Common myeloid progenitor, CD34-positive (primary cell): ENCODE measurements around the gene EHD1.

ENCODE experiments used
- CTCF ChIA-PET: fragments of 350-600 bp; sonication (Branson Sonifier 250); formaldehyde crosslinking; loops from one replicate; lab custom pipeline; 2021; ENCODE audit warnings: antibody characterized with exemption; lab: Charles Lee
- POLR2A ChIA-PET: fragments of 350-600 bp; sonication (Branson Sonifier 250); formaldehyde crosslinking; loops from one replicate; lab custom pipeline; 2021; ENCODE audit warnings: antibody characterized with exemption; lab: Charles Lee
- DNase-seq, 3 donors: peaks; one replicate each; pipeline versions ENCODE4 v3.0.0 to v3.0.0-alpha.2; 2013
- H3K27ac ChIP-seq, 2 experiments: 1 replicate in 1 of 2; 2 replicates in 1 of 2; pipeline ENCODE4 v1.7.0; 2013; ENCODE audit warnings: inconsistent platforms in 2 of 2, low read length in 2 of 2, mild to moderate bottlenecking in 2 of 2, low read depth in 1 of 2, moderate library complexity in 1 of 2; ENCODE audit not compliant: severe bottlenecking in 2 of 2, insufficient read depth in 1 of 2, poor library complexity in 1 of 2
- H3K27me3 ChIP-seq, 5 experiments: replicated peaks in 2 of 5; 1 replicate in 3 of 5; 2 replicates in 2 of 5; pipeline versions ENCODE4 v1.6.1 to v1.7.0; 2013; ENCODE audit warnings: low read length in 4 of 5, mild to moderate bottlenecking in 2 of 5, moderate library complexity in 2 of 5, inconsistent platforms in 1 of 5; ENCODE audit not compliant: insufficient read depth in 5 of 5, control insufficient read depth in 4 of 5
- H3K36me3 ChIP-seq, 4 experiments: 1 replicate in 2 of 4; 2 replicates in 2 of 4; pipeline versions ENCODE4 v1.6.1 to v1.7.0; 2013; ENCODE audit warnings: low read length in 3 of 4, control low read depth in 1 of 4, mild to moderate bottlenecking in 1 of 4; ENCODE audit not compliant: control insufficient read depth in 4 of 4, insufficient read depth in 4 of 4
- H3K4me1 ChIP-seq, 4 experiments: 1 replicate in 3 of 4; 2 replicates in 1 of 4; pipeline versions ENCODE4 v1.6.1 to v1.7.1; 2013; ENCODE audit warnings: low read length in 3 of 4, mild to moderate bottlenecking in 3 of 4, control low read depth in 1 of 4, inconsistent platforms in 1 of 4, moderate library complexity in 1 of 4; ENCODE audit not compliant: control insufficient read depth in 4 of 4, insufficient read depth in 4 of 4; ENCODE audit errors: control extremely low read depth in 1 of 4
- H3K4me3 ChIP-seq, 7 experiments: 1 replicate in 4 of 7; 2 replicates in 3 of 7; pipeline versions ENCODE4 v1.5.1 to v1.7.0; 2013; ENCODE audit warnings: mild to moderate bottlenecking in 7 of 7, low read length in 6 of 7, moderate library complexity in 6 of 7, inconsistent platforms in 2 of 7, low read depth in 2 of 7, control low read depth in 1 of 7; ENCODE audit not compliant: insufficient read depth in 4 of 7, control insufficient read depth in 1 of 7; ENCODE audit errors: extremely low read depth in 1 of 7
- H3K9me3 ChIP-seq, 5 experiments: 1 replicate in 4 of 5; 2 replicates in 1 of 5; pipeline versions ENCODE4 v1.6.1 to v1.7.1; 2013; ENCODE audit warnings: low read length in 4 of 5, mild to moderate bottlenecking in 2 of 5, inconsistent platforms in 1 of 5, low read depth in 1 of 5, moderate library complexity in 1 of 5; ENCODE audit not compliant: control insufficient read depth in 4 of 5, insufficient read depth in 2 of 5; ENCODE audit errors: control extremely low read depth in 1 of 5
- WGBS: methylation state at CpG from one replicate; pipeline ENCODE4 v1.1.5; 2013; ENCODE audit not compliant: insufficient coverage; 5-methylcytosine and 5-hydroxymethylcytosine counted together

EHD1 gene

DNA sequence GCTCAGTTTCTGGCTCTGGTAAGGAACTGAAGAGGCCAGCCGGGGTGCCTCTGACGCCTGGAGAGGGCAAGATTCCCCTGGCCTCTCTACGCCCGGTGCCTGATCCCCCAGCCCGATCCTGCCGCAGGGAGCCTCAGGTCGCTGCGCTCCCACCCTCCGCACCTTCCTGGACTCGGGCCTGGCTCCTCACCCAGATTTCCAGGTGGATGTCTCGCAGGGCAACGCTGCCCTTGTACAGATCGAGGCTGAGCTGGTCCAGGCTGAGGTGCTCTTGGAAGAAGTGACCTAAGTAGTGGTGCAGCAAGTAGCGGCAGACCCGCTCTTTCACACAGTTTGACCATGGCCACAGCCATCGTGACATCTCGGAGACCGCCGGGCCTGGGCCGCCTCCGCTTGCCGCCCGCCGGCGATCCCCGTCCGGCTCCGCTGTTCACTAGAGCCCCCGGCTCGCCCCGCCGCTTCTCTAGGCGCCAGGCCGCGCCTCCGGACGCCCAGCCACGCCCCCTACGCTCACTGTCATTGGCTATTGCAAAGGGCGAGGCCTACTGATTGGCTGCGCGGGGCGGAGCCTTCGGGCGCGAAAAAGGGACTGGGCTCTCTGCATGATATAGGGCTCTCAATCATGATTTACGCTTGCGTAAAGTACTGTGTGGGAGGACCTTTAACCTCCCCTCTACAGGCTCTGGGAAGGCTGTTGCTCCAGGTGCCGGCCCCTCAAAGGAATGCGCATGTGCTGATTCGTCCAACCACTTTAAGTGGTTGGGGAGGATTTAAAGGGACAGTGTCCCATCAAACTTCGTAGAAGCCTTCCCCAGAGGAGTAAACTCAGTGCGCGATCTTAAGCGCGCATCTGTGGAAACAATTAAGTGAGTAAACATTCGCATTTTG lies 38.6 kb upstream of the EHD1 start, which contains the start of gene ATG2A:
Gene ATG2A, minus strand, starts transcription at position 435 of the 888 bp plus-strand sequence. Its CDS starts 74 bp downstream, at position 361.
- POLR2A ChIA-PET = no interaction called here
- no peaks in the 10 kb centered on the region for H3K27me3 ChIP-seq
- peaks cover 2 to 22% (median 18%) of the 10 kb centered on the region in 4 experiments for H3K36me3 ChIP-seq
- under 1% methylated on average over 48 of the region's 57 CpGs for WGBS
- peaks cover 6 to 38% (median 27%) of the 10 kb centered on the region in 4 experiments for H3K4me1 ChIP-seq
- DNase-seq = peak; percentile 99 to 100 (median 100)
- H3K27ac ChIP-seq = peak within 1 kb of the TSS; percentile 79 to 92
- H3K4me3 ChIP-seq = peak within 1 kb of the TSS; percentile 77 to 99 (median 92)
- no peaks in the 10 kb centered on the region for H3K9me3 ChIP-seq
- CTCF ChIA-PET = interaction anchor here (0.6 to 1.6 kb wide), 9 partner anchors 20 to 301 kb away, joined by 3 to 5 read pairs (median 3); partner anchors contain the start of genes BATF2 and SF1

DNA sequence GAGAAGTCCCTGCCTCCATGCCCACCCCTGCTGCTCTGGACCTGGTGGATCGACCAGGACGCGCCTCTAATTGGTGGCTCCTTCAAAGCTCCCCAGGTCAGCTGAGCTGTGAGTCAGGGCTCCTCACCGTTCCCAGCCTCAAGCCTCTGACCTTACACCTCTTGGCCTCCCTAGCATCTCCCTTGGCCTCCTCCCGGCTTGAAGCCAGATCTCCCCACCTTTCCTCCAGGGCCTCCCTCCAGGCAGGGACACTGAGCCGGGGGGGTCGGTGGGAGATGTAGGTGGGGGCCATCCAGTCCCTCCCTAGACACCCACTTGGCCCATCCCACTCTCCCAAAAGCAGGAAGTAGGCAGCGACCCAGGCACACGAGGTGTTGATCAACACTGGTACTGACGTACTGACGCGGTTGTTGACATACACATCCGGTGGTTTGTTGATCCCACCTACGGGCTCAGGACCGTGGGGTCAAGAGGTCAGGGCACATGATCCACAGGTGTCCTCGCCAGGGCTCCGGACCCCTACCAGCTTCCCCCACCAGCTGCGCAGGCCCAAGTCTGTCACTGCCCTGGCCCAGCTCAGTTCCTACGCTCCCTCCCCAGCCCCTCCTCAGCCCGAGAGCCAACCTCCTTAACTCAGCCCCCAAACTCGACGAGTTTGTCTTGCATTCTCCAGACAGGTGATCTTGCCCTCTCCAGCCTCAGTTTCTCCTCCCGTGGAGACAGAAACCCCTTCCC lies 37.8 kb upstream of the EHD1 start:
- no peaks in the 10 kb centered on the region for H3K9me3 ChIP-seq
- H3K36me3 ChIP-seq = peaks cover 6 to 30% (median 24%) of the 10 kb centered on the region in 4 experiments
- H3K4me3 ChIP-seq = peak overlapping the region; percentile 77 to 99 (median 92)
- peaks cover 6 to 38% (median 27%) of the 10 kb centered on the region in 4 experiments for H3K4me1 ChIP-seq
- ChIA-PET POLR2A (no interaction called here), CTCF (interaction anchor here (0.7 to 1.6 kb wide), 10 partner anchors 16 to 173 kb away, joined by 3 to 4 read pairs (median 3); no protein-coding TSS in a partner anchor)
- peak overlapping the region; percentile 79 to 92 for H3K27ac ChIP-seq
- H3K27me3 ChIP-seq = no peaks in the 10 kb centered on the region
- 14% methylated on average over 20 of the region's 23 CpGs for WGBS
- DNase-seq = peak in 1 of 3 donors; percentile 30

DNA sequence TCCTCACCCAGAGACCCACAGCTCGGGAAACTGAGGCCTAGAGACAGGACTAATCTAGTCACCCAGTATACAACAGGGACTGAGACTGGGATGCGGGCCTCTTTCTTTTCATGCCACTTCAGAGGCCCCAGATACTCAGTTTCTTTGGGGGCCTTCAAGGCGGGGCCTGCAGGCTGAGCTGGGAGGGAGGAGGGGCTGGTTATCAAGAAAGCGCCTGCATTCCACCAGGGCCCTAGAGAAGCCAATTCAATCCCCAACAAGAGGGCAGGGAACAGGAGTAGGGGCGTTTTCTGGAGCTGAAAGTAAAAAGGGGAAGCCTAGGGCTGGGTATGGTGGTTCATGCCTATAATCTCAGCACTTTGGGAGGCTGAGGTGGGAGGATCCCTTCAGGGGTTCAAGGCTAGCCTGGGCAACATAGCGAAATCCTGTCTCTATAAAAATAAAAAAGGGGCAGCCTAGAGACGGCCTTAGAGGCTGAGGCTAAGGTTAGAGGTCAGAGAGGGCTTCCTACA lies 37.0 kb upstream of the EHD1 start:
- ChIA-PET POLR2A (interaction anchor here (0.6 to 0.7 kb wide), 2 partner anchors 43 to 91 kb away, joined by 4 to 7 read pairs; no protein-coding TSS in a partner anchor), CTCF (interaction anchor here (1.0 to 1.6 kb wide), 8 partner anchors 13 to 99 kb away, joined by 3 to 4 read pairs (median 3); no protein-coding TSS in a partner anchor)
- Histone ChIP-seq H3K36me3 (peaks cover 9 to 37% (median 30%) of the 10 kb centered on the region in 4 experiments), H3K4me3 (peak overlapping the region in 5 of 7 experiments; percentile 17 to 99 (median 90)), H3K27ac (peak overlapping the region in 1 of 2 experiments; percentile 92), H3K4me1 (peaks cover 6 to 38% (median 27%) of the 10 kb centered on the region in 4 experiments), H3K27me3 (no peaks in the 10 kb centered on the region), H3K9me3 (no peaks in the 10 kb centered on the region)
- WGBS = 96% methylated on average over 3 of the region's 7 CpGs
- DNase-seq = no peak

DNA sequence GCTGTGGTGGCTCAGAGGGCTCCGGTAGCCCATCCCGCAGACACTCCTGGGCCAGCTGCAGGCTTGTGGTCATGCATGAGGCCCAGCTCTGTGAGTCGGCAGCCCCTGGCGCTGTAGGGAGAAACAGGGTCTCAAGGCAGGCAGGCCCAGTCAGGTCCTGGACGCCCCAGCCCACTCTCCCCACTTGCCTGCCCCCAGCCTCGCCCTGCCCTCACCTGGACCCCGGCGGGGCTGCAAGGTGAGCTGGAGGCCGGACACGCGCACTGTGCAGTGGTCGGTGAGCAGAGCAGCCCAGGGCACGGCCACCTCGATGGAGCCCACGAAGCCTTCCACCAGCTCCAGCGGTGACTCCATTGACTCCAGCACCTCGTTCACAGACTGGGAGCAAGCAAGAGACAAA lies 35.7 kb upstream of the EHD1 start:
- no peaks in the 10 kb centered on the region for H3K9me3 ChIP-seq
- 93% methylated on average over 17 of the region's 17 CpGs for WGBS
- no peak overlapping the region for H3K4me3 ChIP-seq
- H3K36me3 ChIP-seq = peaks cover 9 to 50% (median 38%) of the 10 kb centered on the region in 4 experiments
- no peaks in the 10 kb centered on the region for H3K27me3 ChIP-seq
- ChIA-PET CTCF (interaction anchor here (1.4 kb wide), 1 partner anchor 12 kb away, joined by 3 read pairs; no protein-coding TSS in a partner anchor), POLR2A (no interaction called here)
- no peak for DNase-seq
- no peak overlapping the region for H3K27ac ChIP-seq
- H3K4me1 ChIP-seq = peaks cover 6 to 35% (median 25%) of the 10 kb centered on the region in 4 experiments

DNA sequence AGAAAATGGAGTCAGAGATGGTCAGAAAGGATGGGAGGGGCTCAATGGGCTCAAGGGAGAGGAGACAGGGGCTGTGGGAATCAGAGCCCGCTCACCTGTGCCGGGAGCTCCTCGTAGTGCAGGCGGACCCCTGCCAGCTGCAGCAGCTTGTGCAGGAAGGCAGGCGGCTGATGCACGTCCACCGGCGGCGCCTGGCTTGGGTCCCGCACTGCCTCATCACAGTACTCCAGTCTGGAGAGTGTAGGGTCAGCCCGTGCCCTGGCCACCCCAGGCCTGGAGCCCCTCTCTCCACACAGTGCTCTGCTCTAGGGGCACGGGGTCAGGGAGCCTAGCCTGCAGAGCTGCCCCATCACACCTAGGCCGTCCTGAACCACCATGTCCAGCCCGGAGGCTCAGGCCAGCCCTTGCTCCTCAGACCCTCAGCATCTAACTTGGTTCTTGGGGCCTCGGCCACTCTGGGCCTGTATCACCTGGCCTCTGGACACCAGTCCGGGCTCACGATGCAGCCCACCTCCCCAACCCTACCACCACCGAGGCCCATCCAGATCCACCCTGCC lies 34.8 kb upstream of the EHD1 start:
- no peaks in the 10 kb centered on the region for H3K9me3 ChIP-seq
- WGBS = 96% methylated on average over 15 of the region's 18 CpGs
- no peak overlapping the region for H3K27ac ChIP-seq
- ChIA-PET POLR2A (interaction anchor here (1.2 kb wide), 1 partner anchor 168 kb away, joined by 3 read pairs; no protein-coding TSS in a partner anchor), CTCF (interaction anchor here (0.6 to 2.0 kb wide), 4 partner anchors 12 to 83 kb away, joined by 3 to 7 read pairs (median 4); partner anchors contain the start of gene BATF2)
- peaks cover 11 to 59% (median 41%) of the 10 kb centered on the region in 4 experiments for H3K36me3 ChIP-seq
- H3K27me3 ChIP-seq = no peaks in the 10 kb centered on the region
- H3K4me1 ChIP-seq = peaks cover 6 to 26% (median 21%) of the 10 kb centered on the region in 4 experiments
- H3K4me3 ChIP-seq = no peak overlapping the region
- DNase-seq = no peak

DNA sequence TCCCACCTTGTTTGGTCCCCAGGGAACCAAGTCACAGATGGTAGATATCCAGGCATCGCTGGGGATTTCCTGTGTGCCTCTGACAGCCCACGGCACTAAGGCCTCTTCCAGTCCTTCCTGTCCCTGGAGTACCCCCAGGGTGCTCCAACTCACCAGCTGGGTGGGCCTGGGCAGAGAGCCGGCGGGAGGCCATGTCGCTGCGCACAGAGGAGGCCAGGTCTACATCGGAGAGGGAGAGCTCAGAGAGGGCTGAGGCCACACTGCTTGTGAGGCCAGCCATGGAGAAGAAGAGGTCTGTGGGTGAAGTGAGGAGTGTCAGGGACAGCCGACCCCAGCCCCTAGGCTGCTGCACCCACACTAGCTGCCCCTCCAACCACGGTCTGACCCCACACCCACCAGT lies 33.3 kb upstream of the EHD1 start:
- ChIA-PET POLR2A (no interaction called here), CTCF (interaction anchor here (1.1 to 2.0 kb wide), 4 partner anchors 13 to 85 kb away, joined by 3 to 9 read pairs (median 6); partner anchors contain the start of gene BATF2)
- Histone ChIP-seq H3K27me3 (no peaks in the 10 kb centered on the region), H3K4me3 (no peak overlapping the region), H3K9me3 (no peaks in the 10 kb centered on the region), H3K4me1 (peaks cover 0 to 15% (median 11%) of the 10 kb centered on the region in 4 experiments), H3K27ac (no peak overlapping the region), H3K36me3 (peaks cover 11 to 72% (median 51%) of the 10 kb centered on the region in 4 experiments)
- DNase-seq = no peak
- WGBS = 93% methylated on average over 7 of the region's 9 CpGs
